Brain microvascular endothelial cell (primary cell): Measurements from ENCODE around the gene SMARCD3.

ENCODE experiments used
- DNase-seq: peaks from one replicate; pipeline ENCODE4 v3.0.0-alpha.2; 2020
- H3K27ac ChIP-seq: fragments of 250-450 bp; sonication (Bioruptor Pico); 2 replicates; pipeline ENCODE4 v1.5.1; 2020; ENCODE audit warnings: mild to moderate bottlenecking, moderate library complexity
- H3K27me3 ChIP-seq: fragments of 250-450 bp; sonication (Bioruptor Pico); replicated peaks from 2 replicates; pipeline ENCODE4 v1.5.1; 2020; ENCODE audit warnings: mild to moderate bottlenecking
- H3K36me3 ChIP-seq: fragments of 250-450 bp; sonication (Bioruptor Pico); replicated peaks from 2 replicates; pipeline ENCODE4 v1.5.1; 2020; ENCODE audit warnings: mild to moderate bottlenecking
- H3K4me3 ChIP-seq: 2 replicates; pipeline ENCODE4 v1.5.1; 2011; ENCODE audit warnings: low read depth, mild to moderate bottlenecking, control low read depth, low read length, moderate library complexity
- CTCF ChIP-seq: IDR thresholded peaks from 2 replicates; pipeline ENCODE4 v1.5.1; 2011; ENCODE audit warnings: low read depth, mild to moderate bottlenecking, moderate library complexity, low read length, control low read depth, inconsistent platforms; ENCODE audit errors: missing control alignments
- in situ Hi-C: cut with HindIII; loops from 2 replicates; pipeline ENCODE4 v1.10.0; 2017; ENCODE audit warnings: low sequenced_read_pairs, low pct_ligation_motif_present

Gene SMARCD3

GRCh38 chr7:151289891-151290290 lies 41.4 kb upstream of the SMARCD3 start:
- TF ChIP-seq CTCF = no peak
- H3K4me3 ChIP-seq = no peak overlapping the region
- H3K27ac ChIP-seq = no peak overlapping the region
- H3K27me3 ChIP-seq = peaks cover 13% of the 10 kb centered on the region
- DNase-seq = no peak
- H3K36me3 ChIP-seq = no peaks in the 10 kb centered on the region
- in situ Hi-C loops = no loop called here

GRCh38 chr7:151286148-151286547 lies 37.7 kb upstream of the SMARCD3 start:
- no peak for DNase-seq
- in situ Hi-C loops = no loop called here
- Histone ChIP-seq H3K4me3 (no peak overlapping the region), H3K27me3 (peaks cover 10% of the 10 kb centered on the region), H3K27ac (no peak overlapping the region), H3K36me3 (no peaks in the 10 kb centered on the region)
- TF ChIP-seq CTCF = no peak

GRCh38 chr7:151283302-151283701 lies 34.8 kb upstream of the SMARCD3 start:
- Histone ChIP-seq H3K4me3 (no peak overlapping the region), H3K27ac (no peak overlapping the region), H3K27me3 (peaks cover 6% of the 10 kb centered on the region), H3K36me3 (no peaks in the 10 kb centered on the region)
- DNase-seq = no peak
- TF ChIP-seq CTCF = no peak
- in situ Hi-C loops = no loop called here

GRCh38 chr7:151282111-151282510 lies 33.6 kb upstream of the SMARCD3 start:
- H3K36me3 ChIP-seq = no peaks in the 10 kb centered on the region
- no peak overlapping the region for H3K4me3 ChIP-seq
- H3K27ac ChIP-seq = no peak overlapping the region
- in situ Hi-C loops = no loop called here
- no peak for TF ChIP-seq CTCF
- no peak for DNase-seq
- H3K27me3 ChIP-seq = peaks cover 4% of the 10 kb centered on the region

GRCh38 chr7:151281686-151282085 lies 33.2 kb upstream of the SMARCD3 start:
- H3K27ac ChIP-seq = no peak overlapping the region
- H3K4me3 ChIP-seq = no peak overlapping the region
- in situ Hi-C loops = no loop called here
- DNase-seq = no peak
- H3K27me3 ChIP-seq = peaks cover 4% of the 10 kb centered on the region
- TF ChIP-seq CTCF = no peak
- H3K36me3 ChIP-seq = no peaks in the 10 kb centered on the region

- Histone ChIP-seq H3K4me3 (no peak overlapping the region), H3K27ac (no peak overlapping the region), H3K27me3 (peaks cover 5% of the 10 kb centered on the region), H3K36me3 (no peaks in the 10 kb centered on the region)
- in situ Hi-C loops = no loop called here
- DNase-seq = no peak
- no peak for TF ChIP-seq CTCF
These were observed 32.0 kb upstream of the SMARCD3 start for GRCh38 chr7:151280388-151281019.
